HG02623 (cell line): Measurements from ENCODE around the gene SELENOT.
"Not testable (repeated sequence)": the region's sequence is repeated elsewhere in the genome, so short reads cannot be mapped to it uniquely, and the experiment has no call there.

Experiments used
- ATAC-seq: cut with Tn5 transposase; IDR thresholded peaks from one replicate; pipeline ENCODE4 v1.9.1; 2021; ENCODE audit warnings: moderate library complexity; ENCODE audit not compliant: unreplicated experiment

SELENOT gene

GRCh38 chr3:150607267-150608065, 4.3 kb downstream of the SELENOT start:
- no peak for ATAC-seq

- ATAC-seq = no peak
These were observed 6.9 kb downstream of the SELENOT start for GRCh38 chr3:150609988-150610387.

GRCh38 chr3:150610785-150611184, 7.7 kb downstream of the SELENOT start:
- no peak for ATAC-seq

GRCh38 chr3:150611666-150612065, 8.5 kb downstream of the SELENOT start:
- ATAC-seq = no peak

GRCh38 chr3:150612494-150612893, 9.4 kb downstream of the SELENOT start:
- no peak for ATAC-seq

- ATAC-seq = no peak
These were observed 9.9 kb downstream of the SELENOT start for GRCh38 chr3:150613034-150613433.

- no peak for ATAC-seq
These were observed 10.8 kb downstream of the SELENOT start for GRCh38 chr3:150613709-150614480.

GRCh38 chr3:150620002-150620689, 17.0 kb downstream of the SELENOT start:
- ATAC-seq = no peak

- ATAC-seq = not testable (repeated sequence)
These were observed 19.8 kb downstream of the SELENOT start for GRCh38 chr3:150622955-150623354.

- ATAC-seq = no peak
These were observed 20.8 kb downstream of the SELENOT start for GRCh38 chr3:150623945-150624344.

- ATAC-seq = no peak
These were observed 23.2 kb downstream of the SELENOT start for GRCh38 chr3:150626148-150626930.

- no peak for ATAC-seq
These were observed 24.4 kb downstream of the SELENOT start for GRCh38 chr3:150627557-150627956.

GRCh38 chr3:150631515-150632221, 28.5 kb downstream of the SELENOT start:
- ATAC-seq = no peak

GRCh38 chr3:150635076-150635475, 32.0 kb downstream of the SELENOT start:
- no peak for ATAC-seq

- ATAC-seq = peak; percentile 60
These were observed 32.4 kb downstream of the SELENOT start for GRCh38 chr3:150635526-150635925.

- ATAC-seq = no peak
These were observed 33.1 kb downstream of the SELENOT start for GRCh38 chr3:150636258-150636657.

GRCh38 chr3:150639262-150639661, 36.1 kb downstream of the SELENOT start:
- no peak for ATAC-seq

GRCh38 chr3:150640256-150640655, 37.1 kb downstream of the SELENOT start:
- ATAC-seq = no peak

- peak; percentile 57 for ATAC-seq
These were observed 50.0 kb downstream of the SELENOT start for GRCh38 chr3:150653110-150653561.

- ATAC-seq = no peak
These were observed 53.2 kb downstream of the SELENOT start for GRCh38 chr3:150656316-150656715.
